Measurements from ENCODE around the gene RGS17.

DNA sequence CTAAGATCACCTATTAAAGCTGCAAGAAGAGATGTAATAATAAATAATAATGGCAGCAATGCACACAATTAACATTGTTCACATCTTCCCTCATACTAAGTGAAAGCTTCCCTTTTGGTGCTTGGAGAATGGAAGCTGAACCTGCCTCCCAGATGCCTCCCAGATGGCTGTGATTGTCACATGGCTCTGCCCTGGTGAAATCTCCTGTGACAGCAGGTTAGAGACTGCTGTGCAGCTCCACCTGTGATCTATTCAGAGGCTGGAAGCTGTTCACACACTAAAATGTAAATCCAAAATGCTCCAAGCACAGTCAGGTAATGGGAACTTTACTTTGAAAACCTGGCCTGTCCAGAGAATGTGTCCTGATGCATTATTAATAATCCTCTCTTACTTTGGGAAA is 41.7 kb upstream of the RGS17 start:
- TF ChIP-seq CTCF (conservative IDR thresholded peaks at IDR 0.05) (no peak), EZH2 (IDR thresholded peaks at IDR 0.05; ENCODE audit: low read depth) (no peak)
